GM18909 (cell line): ENCODE measurements around the gene UNC93B1.

Experiments
- ATAC-seq: cut with Tn5 transposase; IDR thresholded peaks from one replicate; pipeline ENCODE4 v1.9.1; 2021; ENCODE audit warnings: mild to moderate bottlenecking; ENCODE audit not compliant: unreplicated experiment, poor library complexity

The UNC93B1 gene

GRCh38 chr11:68011051-68011943, 7.4 kb upstream of the UNC93B1 start:
- ATAC-seq, result no peak

DNA sequence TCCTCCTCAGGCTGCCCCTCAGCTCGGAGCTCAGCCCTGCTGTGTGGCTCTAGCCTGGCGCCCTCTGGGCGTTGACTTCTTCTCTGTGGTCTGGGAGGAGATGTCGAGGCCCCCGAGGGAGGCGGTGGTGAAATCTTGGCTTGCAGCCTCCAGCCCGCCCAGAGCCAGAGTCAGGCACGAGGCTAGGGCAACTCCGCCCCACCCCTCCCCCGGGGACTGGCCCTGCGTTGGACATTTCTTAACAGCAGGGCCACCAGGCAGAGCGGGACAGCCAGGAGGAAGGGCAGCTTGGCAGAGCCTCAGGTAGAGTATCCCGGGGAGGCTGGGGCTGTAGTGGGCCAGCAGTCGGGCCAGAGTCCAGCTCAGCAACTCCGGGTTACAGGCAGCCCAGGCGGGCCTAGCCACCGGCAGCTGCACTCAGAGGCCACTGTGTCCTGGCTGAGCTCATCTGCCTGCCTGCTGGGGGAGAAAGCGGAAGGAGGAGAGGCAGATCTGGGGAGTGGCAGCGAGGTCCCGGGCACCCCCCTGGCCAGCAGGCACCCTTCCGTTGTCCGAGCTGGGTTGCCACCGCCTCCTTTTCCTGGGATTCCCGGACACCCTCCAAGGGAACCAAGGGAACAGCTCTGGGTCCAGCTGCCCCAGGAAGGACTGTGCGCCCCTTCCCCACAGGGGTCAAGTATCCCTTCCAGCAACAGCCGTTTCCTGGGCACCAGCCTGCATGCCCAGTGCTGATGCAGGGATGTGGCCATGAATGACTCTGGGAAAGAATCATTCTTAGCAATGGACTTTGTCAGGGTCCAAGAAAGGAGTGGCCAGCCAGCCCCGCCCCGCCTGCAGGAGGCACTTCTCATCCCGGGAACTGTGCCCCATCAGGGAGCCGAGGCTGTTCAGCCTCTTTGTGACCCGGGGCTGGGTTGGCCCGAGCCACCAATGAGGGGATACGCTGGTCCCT, 6.5 kb upstream of the UNC93B1 start, which contains the start of gene ALDH3B1:
Gene ALDH3B1 (plus strand): TSS at position 238 of the 952 bp plus-strand sequence. CDS start 4,971 bp downstream, outside the sequence.
- ATAC-seq, result no peak

DNA sequence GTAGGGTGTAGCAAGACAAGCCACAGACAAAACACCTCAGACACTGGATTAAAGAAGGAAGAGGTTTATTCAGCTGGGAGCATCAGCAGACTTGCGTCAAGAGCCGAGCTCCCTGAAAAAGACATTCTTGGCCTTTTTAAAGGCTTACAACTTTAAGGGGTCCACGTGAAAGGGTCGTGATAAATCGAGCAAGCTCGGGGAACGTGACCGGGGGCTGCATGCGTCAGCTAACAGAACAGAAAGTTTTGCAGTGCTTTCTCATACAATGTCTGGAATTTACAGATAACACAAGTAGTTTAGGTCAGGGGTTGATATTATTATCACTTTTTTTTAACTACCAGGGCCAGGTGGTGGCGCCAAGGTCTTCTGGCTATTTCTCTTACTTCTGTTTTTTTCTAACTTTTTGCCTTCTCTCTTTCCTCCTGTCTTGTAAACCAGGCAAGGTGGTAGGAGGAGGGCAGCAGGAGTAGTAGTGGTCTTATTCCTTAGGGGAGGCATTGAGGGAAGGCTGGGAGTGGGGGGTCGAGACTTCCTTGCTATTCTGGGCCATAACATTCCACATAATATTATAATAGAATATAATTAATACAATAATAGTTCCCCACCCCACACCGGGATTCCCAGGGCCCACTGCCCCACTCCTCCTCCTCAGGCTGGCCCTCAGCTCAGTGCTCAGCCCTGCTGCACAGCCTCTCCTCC, 5.6 kb upstream of the UNC93B1 start:
- ATAC-seq, result no peak

- ATAC-seq, result no peak
These were observed 4.8 kb upstream of the UNC93B1 start for GRCh38 chr11:68008381-68009337.

- ATAC-seq, result no peak
These were observed 3.8 kb upstream of the UNC93B1 start for GRCh38 chr11:68007498-68008380.

GRCh38 chr11:68006606-68007166, 2.8 kb upstream of the UNC93B1 start:
- ATAC-seq, result no peak

DNA sequence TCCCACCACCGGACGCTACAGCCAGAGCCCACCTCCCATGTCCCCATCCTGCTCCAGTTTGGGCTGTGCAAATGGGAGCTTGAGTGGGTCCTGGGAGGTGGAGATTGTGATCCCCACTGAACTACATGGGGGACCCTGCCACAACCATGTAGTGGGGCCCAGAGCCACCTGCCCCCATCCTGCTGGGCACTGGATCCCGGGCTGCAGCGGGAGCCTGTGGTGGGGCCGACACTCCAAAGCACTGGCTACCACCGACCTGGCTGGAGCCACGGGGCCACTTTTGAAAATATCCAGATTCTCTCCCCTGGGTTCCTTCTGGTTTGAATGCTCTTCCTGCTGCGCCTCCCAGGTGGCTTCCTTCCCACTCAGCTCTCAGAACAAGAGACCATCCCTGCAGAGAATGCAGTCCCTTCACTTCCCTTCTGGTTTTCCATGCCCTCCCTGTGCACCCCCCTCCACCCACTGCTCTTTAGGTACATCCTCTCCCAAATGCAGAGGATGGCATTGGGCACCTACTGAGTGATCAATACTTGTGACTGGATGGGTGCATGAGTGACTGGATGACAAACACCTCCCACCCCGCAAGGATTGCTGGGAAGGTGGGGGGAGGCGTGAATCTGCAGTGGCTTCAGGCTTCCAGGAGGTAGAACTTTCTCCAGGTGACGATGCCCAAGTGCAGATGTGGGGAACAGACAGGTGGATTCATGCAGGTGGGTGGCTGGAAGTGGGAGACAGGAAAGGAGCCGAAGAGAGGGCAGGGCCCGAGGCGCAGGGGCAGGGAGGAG, 846 bp upstream of the UNC93B1 start:
- ATAC-seq, result no peak

GRCh38 chr11:68002938-68003845, 705 bp downstream of the UNC93B1 start:
- peak; percentile 42 for ATAC-seq

- peak; percentile 18 for ATAC-seq
These were observed 1.3 kb downstream of the UNC93B1 start for GRCh38 chr11:68002575-68002937.

- no peak for ATAC-seq
These were observed 4.2 kb downstream of the UNC93B1 start for GRCh38 chr11:67999704-68000103.

- ATAC-seq, result no peak
These were observed 4.7 kb downstream of the UNC93B1 start for GRCh38 chr11:67999201-67999629.

- no peak for ATAC-seq
These were observed 5.5 kb downstream of the UNC93B1 start for GRCh38 chr11:67998150-67999045.

GRCh38 chr11:67997475-67997921, 6.4 kb downstream of the UNC93B1 start:
- no peak for ATAC-seq

DNA sequence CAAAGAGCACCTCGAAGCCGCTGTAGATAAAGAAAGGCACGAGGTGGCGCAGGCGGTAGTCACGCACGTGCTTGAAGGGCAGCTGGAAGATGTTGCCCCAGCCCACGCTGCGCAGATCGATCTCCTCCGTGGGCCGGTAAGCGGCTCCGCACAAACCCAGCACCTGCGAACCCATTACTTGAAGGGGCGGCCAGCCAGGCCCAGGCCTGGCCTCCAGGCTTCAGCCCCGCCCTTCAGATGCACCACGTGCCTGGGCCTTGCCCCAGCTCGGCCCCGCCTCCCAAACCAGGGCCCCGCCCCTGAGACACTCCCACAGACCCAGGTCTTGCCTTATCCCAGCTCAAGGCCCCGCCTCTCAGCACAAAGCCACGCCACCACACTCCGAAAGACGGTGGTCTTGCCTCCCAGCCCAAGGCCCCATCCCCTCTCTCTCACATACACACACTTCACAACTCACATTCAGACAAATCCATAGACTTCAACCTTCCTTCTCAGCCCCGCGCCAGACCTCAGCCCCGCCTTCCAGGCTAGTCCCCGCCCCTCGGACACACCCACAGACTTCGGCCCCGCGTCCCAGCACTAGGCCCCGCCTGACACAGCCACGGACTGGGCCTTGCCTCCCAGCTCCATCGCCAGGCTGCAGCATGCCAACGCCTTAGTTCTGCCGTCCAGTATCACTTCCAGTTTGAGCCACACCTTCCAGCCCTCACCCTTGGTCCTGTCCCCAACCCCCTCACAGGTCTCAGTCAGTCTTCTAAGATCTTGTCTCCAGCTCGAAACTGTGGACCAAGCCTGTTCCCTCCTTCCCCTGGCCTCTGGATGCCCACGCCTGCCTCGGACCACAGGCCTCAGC, 7.0 kb downstream of the UNC93B1 start:
- ATAC-seq, result no peak
